Testis (tissue), 2 donors: ENCODE measurements around the gene IL1F10.

Experiments
- POLR2A ChIP-seq: fragments of 450-650 bp; IDR thresholded peaks from one replicate; pipeline ENCODE4 v1.6.1; 2017; ENCODE audit warnings: antibody characterized with exemption, mild to moderate bottlenecking, moderate library complexity
- TF ChIP-seq, protein P1 (sequence below), 3 experiments: fragments of 450-650 bp in 2 of 3; fragments of 200-600 bp in 1 of 3; sonication (generic) in 1 of 3; IDR thresholded peaks; one replicate each; pipeline ENCODE4 v1.5.1; 2016 to 2019; ENCODE audit warnings: antibody characterized with exemption in 3 of 3, mild to moderate bottlenecking in 2 of 3, moderate library complexity in 1 of 3

DNA sequence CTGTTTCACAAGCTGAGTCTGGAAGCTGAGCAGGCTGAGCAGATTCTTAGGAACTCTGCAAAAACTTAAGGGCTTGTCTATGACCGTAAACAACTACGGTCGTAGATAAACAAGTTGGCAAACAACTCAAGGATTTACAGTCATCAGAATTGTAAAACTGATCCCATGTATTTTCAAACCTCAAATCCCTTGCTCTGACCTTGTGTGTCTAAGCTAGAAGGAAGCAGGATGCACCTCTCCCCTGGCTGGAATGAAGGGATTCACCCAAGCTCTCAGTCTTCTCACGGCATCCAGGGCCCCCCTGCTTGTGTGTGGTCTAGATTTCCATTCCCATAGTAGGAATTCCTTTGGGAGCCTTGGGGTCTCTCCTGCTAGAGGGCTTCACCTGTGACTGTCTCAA lies 47.2 kb downstream of the IL1F10 start:
- TF ChIP-seq, protein P1, sequence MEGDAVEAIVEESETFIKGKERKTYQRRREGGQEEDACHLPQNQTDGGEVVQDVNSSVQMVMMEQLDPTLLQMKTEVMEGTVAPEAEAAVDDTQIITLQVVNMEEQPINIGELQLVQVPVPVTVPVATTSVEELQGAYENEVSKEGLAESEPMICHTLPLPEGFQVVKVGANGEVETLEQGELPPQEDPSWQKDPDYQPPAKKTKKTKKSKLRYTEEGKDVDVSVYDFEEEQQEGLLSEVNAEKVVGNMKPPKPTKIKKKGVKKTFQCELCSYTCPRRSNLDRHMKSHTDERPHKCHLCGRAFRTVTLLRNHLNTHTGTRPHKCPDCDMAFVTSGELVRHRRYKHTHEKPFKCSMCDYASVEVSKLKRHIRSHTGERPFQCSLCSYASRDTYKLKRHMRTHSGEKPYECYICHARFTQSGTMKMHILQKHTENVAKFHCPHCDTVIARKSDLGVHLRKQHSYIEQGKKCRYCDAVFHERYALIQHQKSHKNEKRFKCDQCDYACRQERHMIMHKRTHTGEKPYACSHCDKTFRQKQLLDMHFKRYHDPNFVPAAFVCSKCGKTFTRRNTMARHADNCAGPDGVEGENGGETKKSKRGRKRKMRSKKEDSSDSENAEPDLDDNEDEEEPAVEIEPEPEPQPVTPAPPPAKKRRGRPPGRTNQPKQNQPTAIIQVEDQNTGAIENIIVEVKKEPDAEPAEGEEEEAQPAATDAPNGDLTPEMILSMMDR (IDR thresholded peaks at IDR 0.05) = no peak
- TF ChIP-seq POLR2A = no peak
